Measurements from ENCODE around the gene EYS.

DNA sequence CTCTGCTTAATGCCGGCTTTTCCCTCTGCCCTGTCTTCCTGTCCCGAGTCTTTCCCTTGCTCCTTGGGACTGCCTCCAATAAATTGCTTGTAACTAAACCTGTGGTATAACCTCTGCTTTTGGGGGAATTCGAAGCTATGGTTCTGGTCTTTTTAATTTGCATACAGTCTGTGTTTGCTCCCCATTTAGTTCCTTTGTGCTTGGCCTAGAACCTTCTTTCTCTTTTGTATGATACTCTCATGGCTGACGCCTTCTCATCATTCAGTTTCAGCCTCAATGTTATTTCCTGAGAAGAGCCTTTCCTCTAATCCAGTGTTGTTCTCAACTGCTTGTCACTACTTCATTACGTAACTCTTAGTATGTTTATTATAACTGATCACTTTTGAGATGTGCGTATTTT is 1823.4 kb downstream of the EYS start:
- TF ChIP-seq, protein P1, sequence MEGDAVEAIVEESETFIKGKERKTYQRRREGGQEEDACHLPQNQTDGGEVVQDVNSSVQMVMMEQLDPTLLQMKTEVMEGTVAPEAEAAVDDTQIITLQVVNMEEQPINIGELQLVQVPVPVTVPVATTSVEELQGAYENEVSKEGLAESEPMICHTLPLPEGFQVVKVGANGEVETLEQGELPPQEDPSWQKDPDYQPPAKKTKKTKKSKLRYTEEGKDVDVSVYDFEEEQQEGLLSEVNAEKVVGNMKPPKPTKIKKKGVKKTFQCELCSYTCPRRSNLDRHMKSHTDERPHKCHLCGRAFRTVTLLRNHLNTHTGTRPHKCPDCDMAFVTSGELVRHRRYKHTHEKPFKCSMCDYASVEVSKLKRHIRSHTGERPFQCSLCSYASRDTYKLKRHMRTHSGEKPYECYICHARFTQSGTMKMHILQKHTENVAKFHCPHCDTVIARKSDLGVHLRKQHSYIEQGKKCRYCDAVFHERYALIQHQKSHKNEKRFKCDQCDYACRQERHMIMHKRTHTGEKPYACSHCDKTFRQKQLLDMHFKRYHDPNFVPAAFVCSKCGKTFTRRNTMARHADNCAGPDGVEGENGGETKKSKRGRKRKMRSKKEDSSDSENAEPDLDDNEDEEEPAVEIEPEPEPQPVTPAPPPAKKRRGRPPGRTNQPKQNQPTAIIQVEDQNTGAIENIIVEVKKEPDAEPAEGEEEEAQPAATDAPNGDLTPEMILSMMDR (IDR thresholded peaks at IDR 0.05; ENCODE audit: low read length) = no peak
- TF ChIP-seq EZH2 (optimal IDR thresholded peaks at IDR 0.05; ENCODE audit: low read depth, low read length) (no peak), EZH2phosphoT487 (IDR thresholded peaks at IDR 0.05; ENCODE audit: low read length) (no peak)

Data from MM.1S (cell line).